GM10248 (cell line): ENCODE data around the gene REG1A.

Experiments
- CTCF ChIA-PET: fragments of 300-600 bp; sonication (Branson Sonifier 250); formaldehyde crosslinking; extraction: SDS; loops from one replicate; lab custom pipeline; 2021; ENCODE audit warnings: antibody characterized with exemption; lab: Yijun Ruan, JAX
- POLR2A ChIA-PET: fragments of 350-650 bp; sonication (Branson Sonifier 250); formaldehyde crosslinking; extraction: SDS; loops from one replicate; lab custom pipeline; 2020; ENCODE audit warnings: antibody characterized with exemption; lab: Yijun Ruan, JAX
- DNase-seq: peaks from one replicate; pipeline ENCODE4 v3.0.0; 2012; ENCODE audit errors: extremely low spot score
- TF ChIP-seq, protein P1 (sequence below): IDR thresholded peaks from 2 replicates; pipeline ENCODE4 v1.5.1; 2012; ENCODE audit warnings: mild to moderate bottlenecking, low read depth; ENCODE audit errors: extremely low read depth, missing control alignments, control extremely low read depth

REG1A gene

DNA sequence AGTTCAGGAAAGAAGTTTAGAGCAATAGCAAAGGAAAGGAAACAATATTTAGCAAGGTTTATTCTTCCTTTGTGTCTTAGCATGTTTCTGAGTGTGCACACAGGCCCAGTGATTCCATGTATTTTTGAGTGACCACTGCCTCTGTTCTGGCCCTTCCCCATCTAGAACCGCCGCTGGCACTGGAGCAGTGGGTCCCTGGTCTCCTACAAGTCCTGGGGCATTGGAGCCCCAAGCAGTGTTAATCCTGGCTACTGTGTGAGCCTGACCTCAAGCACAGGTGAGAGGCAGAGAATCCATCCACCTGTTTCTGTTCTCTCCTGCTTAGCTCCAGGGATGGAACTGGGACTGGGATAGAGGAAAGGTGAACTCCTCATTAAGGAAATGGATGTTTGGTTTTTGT is 2.4 kb downstream of the REG1A start:
- CTCF ChIA-PET, result no interaction called here
- TF ChIP-seq, protein P1, sequence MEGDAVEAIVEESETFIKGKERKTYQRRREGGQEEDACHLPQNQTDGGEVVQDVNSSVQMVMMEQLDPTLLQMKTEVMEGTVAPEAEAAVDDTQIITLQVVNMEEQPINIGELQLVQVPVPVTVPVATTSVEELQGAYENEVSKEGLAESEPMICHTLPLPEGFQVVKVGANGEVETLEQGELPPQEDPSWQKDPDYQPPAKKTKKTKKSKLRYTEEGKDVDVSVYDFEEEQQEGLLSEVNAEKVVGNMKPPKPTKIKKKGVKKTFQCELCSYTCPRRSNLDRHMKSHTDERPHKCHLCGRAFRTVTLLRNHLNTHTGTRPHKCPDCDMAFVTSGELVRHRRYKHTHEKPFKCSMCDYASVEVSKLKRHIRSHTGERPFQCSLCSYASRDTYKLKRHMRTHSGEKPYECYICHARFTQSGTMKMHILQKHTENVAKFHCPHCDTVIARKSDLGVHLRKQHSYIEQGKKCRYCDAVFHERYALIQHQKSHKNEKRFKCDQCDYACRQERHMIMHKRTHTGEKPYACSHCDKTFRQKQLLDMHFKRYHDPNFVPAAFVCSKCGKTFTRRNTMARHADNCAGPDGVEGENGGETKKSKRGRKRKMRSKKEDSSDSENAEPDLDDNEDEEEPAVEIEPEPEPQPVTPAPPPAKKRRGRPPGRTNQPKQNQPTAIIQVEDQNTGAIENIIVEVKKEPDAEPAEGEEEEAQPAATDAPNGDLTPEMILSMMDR, result no peak
- POLR2A ChIA-PET, result no interaction called here
- DNase-seq, result no peak

DNA sequence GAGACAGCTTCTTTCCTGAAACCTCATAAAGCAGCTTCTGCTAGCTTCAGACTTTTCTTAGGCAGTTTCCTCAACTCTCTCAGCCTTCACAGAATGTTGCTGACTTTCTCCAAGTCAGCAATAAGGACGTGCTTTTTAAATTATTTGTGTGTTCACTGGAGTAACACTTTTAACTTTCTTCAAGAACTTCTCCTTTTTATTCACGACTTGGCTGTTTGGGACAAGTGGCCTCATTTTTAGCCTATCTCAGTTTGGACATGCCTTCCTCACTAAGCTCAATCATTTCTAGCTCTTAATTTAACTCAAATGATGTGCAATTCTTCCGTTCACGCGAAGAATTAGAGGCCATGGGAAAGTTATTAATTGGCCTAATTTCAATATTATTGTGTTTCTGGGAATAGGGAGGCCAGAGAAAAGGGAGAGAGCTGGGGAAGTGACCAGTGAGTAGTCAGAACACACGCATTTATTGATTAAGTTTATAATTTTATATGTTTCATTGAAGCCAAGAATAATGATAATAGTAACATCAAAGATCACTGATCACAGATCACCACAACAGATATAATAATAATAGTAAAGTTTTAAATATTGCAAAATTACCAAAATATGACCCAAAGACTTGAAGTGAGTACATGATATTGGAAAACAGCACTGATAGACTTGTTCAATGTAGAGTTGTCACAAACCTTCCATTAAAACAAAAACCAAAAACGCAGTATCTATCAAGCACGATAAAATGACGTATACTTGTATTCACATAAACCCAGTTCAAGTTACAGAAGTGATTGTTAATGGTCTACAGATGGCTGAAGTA is 4.8 kb downstream of the REG1A start:
- CTCF ChIA-PET, result no interaction called here
- DNase-seq, result no peak
- POLR2A ChIA-PET, result no interaction called here
- TF ChIP-seq, protein P1, result no peak

DNA sequence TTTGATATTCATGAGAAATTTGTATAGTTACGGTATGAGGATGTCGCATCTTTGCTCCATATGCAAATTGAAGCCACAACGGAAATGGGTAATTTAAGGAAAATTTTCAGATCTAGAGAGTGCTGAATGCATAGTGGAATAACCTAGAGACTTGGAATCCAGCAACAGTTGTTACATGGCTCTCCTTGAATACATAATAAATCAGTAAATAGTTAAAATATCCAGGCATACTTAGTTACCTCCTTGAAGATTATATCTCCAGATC is 5.4 kb downstream of the REG1A start:
- ChIA-PET CTCF (interaction anchor here (1.0 kb wide), 1 partner anchor 12 kb away, joined by 4 read pairs; no protein-coding TSS in a partner anchor), POLR2A (no interaction called here)
- DNase-seq, result no peak
- TF ChIP-seq, protein P1, result no peak

DNA sequence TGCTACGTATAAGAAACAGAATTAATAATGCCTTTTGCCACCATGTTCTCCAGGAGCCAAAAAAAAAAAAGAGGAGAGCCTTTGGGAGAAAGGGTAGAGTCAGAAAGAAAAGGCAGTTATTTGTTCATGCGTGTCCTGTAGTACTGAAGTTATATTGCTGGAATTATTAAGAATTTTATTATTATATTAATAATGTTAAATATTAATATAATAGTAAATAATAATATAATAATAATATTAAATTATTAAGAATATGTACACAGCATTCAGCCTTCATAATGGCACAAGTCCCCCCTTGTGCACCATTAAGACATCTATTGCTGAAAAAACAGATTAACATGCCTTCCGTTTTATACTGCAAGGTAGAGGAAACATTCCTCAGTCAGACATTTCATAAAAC is 8.1 kb downstream of the REG1A start:
- DNase-seq, result no peak
- TF ChIP-seq, protein P1, result no peak

DNA sequence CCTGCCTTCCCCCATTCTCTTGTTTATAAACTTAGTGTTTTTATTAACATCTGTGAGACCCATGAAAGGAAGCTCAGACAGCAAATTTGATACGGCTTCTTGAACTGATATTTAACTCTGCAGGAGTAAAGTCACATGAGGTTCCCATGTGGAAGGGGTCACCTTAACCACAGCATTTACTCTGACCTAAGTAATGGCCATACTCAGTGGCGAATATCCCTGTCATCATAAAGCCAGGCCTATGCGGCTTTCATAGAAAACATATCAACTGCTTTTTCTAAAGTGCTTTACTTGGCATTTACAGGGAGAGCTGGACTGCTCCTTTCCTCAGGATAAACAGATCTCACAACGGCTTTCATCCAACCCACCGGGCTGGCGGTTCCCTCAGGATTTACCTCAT is 9.0 kb downstream of the REG1A start:
- ChIA-PET CTCF (no interaction called here), POLR2A (no interaction called here)
- TF ChIP-seq, protein P1, result no peak
- DNase-seq, result no peak

More for the DNA sequence above, 8.1 kb downstream of the REG1A start:
- POLR2A ChIA-PET, result no interaction called here
- CTCF ChIA-PET, result no interaction called here

DNA sequence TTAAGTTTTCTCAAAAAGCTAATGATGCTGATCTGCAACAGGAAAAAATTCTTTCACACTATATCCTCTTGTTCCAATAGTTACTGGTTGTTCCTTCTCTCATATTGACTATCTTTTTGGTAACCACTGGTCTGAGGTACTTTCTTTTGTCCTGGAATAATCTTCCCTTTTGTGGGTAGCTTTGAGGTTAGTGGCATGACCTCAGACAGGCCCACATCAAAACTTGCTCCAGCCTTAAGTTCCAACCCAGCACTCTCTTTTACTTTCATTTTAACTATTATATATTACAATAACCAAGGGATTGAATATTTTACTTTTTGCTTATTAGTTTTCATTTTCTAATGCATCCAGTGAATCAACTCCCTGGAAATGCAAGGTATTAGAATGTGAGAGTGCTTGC is 9.5 kb downstream of the REG1A start:
- no peak for DNase-seq
- TF ChIP-seq, protein P1, result no peak
- CTCF ChIA-PET, result no interaction called here
- POLR2A ChIA-PET, result no interaction called here
